Vagina (tissue), 2 donors: ENCODE measurements around the gene IFNA13. TPM values are rescaled to one million over a fixed set of nuclear protein-coding genes. Genes with fewer than 3 reads are reported as not detected.

ENCODE experiments used
- DNase-seq, 2 donors: peaks; one replicate each; pipeline ENCODE4 v3.0.0-alpha.2; 2017; ENCODE audit errors: extremely low spot score in 2 of 2
- H3K27ac ChIP-seq: fragments of 200-600 bp; sonication (generic); one replicate; pipeline ENCODE4 v1.5.1; 2019
- H3K27me3 ChIP-seq: fragments of 200-600 bp; sonication (generic); one replicate; pipeline ENCODE4 v1.5.1; 2019
- H3K36me3 ChIP-seq, 2 donors: fragments of 200-600 bp; sonication (generic); one replicate each; pipeline ENCODE4 v1.5.1; 2017 to 2019
- H3K4me1 ChIP-seq: fragments of 200-600 bp; sonication (generic); one replicate; pipeline ENCODE4 v1.5.1; 2019
- H3K4me3 ChIP-seq, 2 donors: fragments of 200-600 bp; sonication (generic); 1 replicate in 1 of 2; 2 replicates in 1 of 2; pipeline ENCODE4 v1.5.1; 2016 to 2019
- H3K9me3 ChIP-seq: fragments of 200-600 bp; sonication (generic); one replicate; pipeline ENCODE4 v1.5.1; 2019
- POLR2A ChIP-seq, 2 donors: fragments of 450-650 bp; IDR thresholded peaks; one replicate each; pipeline ENCODE4 v1.6.1; 2017; ENCODE audit warnings: antibody characterized with exemption in 2 of 2, mild to moderate bottlenecking in 2 of 2, moderate library complexity in 2 of 2
- POLR2AphosphoS5 ChIP-seq, 2 donors: sonication (generic); formaldehyde crosslinking; IDR thresholded peaks; one replicate each; pipeline ENCODE4 v1.9.0; 2017; ENCODE audit warnings: antibody characterized with exemption in 2 of 2, mild to moderate bottlenecking in 2 of 2, low read depth in 1 of 2; ENCODE audit not compliant: insufficient read depth in 1 of 2
- intact Hi-C: fragments of 100-400 bp; cut with DNase I; formaldehyde crosslinking; loops from one replicate; pipeline ENCODE4 v1.15.1; 2023
- total RNA-seq: library from RNA; depleted of rRNA; stranded (reverse); fragments of >200 nt; gene quantifications from one replicate; pipeline ENCODE4 v1.2.3, GENCODE V29; 2016
- TF ChIP-seq, protein P1 (sequence below), 3 experiments: fragments of 450-650 bp in 2 of 3; fragments of 200-600 bp in 1 of 3; sonication (generic) in 1 of 3; IDR thresholded peaks; one replicate each; pipeline ENCODE4 v1.5.1; 2017 to 2019; ENCODE audit warnings: antibody characterized with exemption in 3 of 3, mild to moderate bottlenecking in 2 of 3, moderate library complexity in 2 of 3

The IFNA13 gene
- total RNA-seq, 1 donor from 2014 or later = not detected

DNA sequence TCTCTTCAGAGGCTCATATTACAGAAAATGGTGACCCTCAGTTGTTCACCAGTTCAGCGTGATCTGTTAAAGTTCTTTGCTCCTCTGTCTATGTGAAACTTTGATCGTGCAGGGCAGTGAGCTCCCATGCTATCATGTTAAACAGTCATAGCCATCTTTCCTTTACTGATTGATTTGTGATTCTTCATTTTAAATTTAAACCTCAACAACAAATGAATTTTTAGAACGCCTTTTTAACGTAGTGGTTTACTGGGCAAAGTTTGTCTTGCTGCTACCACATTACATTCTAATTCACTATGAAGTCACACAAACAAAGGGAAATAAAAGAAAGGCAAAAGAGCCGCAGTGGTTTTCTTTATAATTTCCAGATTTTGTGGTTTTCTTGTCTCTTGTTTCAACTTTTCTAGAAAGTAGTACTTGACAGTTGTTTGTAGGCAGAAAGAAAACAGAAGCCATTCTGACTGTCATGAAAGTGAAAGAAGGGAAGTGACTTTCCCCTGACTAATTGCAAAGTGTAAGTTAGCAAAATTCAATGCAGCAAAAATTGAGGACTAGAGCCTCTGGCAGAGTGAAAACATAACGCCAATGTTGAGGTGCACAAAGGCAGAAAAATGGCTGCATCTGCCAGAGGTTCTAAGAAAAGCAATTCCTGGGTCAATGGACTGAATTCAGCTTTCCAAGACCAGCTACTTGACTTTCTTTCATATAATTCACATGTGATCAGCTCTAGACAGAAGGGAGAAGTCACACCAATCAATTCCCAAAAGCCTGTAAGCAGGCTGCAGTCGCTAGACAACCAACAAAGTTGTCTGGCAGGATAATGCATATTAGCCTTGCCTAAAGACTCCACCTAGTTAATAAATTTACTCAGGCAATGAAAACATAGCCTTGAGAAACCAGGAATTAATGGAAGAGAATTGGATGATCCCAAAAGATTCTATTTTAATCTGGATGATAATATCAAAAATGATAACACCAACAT lies 10.1 kb downstream of the IFNA13 start:
- H3K9me3 ChIP-seq = no peaks in the 10 kb centered on the region
- intact Hi-C loops = no loop called here
- H3K4me3 ChIP-seq = no peak overlapping the region
- TF ChIP-seq POLR2A (IDR thresholded peaks at IDR 0.05) = no peak
- TF ChIP-seq POLR2AphosphoS5 (IDR thresholded peaks at IDR 0.05; ENCODE audit: insufficient read depth in 1 of 2, low read depth in 1 of 2) = no peak
- TF ChIP-seq, protein P1, sequence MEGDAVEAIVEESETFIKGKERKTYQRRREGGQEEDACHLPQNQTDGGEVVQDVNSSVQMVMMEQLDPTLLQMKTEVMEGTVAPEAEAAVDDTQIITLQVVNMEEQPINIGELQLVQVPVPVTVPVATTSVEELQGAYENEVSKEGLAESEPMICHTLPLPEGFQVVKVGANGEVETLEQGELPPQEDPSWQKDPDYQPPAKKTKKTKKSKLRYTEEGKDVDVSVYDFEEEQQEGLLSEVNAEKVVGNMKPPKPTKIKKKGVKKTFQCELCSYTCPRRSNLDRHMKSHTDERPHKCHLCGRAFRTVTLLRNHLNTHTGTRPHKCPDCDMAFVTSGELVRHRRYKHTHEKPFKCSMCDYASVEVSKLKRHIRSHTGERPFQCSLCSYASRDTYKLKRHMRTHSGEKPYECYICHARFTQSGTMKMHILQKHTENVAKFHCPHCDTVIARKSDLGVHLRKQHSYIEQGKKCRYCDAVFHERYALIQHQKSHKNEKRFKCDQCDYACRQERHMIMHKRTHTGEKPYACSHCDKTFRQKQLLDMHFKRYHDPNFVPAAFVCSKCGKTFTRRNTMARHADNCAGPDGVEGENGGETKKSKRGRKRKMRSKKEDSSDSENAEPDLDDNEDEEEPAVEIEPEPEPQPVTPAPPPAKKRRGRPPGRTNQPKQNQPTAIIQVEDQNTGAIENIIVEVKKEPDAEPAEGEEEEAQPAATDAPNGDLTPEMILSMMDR (IDR thresholded peaks at IDR 0.05) = no peak
- H3K36me3 ChIP-seq = no peaks in the 10 kb centered on the region
- DNase-seq = no peak
- H3K27me3 ChIP-seq = no peaks in the 10 kb centered on the region
- H3K4me1 ChIP-seq = no peaks in the 10 kb centered on the region
- no peak overlapping the region for H3K27ac ChIP-seq

GRCh38 chr9:21350787-21351186 lies 17.1 kb downstream of the IFNA13 start, which contains the start of gene IFNA6:
IFNA6 (minus strand) TSS chr9:21350887; CDS start chr9:21350887, 0 bp downstream.
- H3K27ac ChIP-seq = no peak within 1 kb of the TSS
- no peak within 1 kb of the TSS for H3K4me3 ChIP-seq
- H3K27me3 ChIP-seq = no peaks in the 10 kb centered on the region
- intact Hi-C loops = no loop called here
- H3K4me1 ChIP-seq = no peaks in the 10 kb centered on the region
- no peaks in the 10 kb centered on the region for H3K9me3 ChIP-seq
- TF ChIP-seq POLR2AphosphoS5 (IDR thresholded peaks at IDR 0.05; ENCODE audit: insufficient read depth in 1 of 2, low read depth in 1 of 2) = no peak
- no peaks in the 10 kb centered on the region for H3K36me3 ChIP-seq
- DNase-seq = no peak

- DNase-seq = no peak
- TF ChIP-seq POLR2A (IDR thresholded peaks at IDR 0.05) = no peak
- TF ChIP-seq, protein P1 (IDR thresholded peaks at IDR 0.05) = no peak
- TF ChIP-seq POLR2AphosphoS5 (IDR thresholded peaks at IDR 0.05; ENCODE audit: insufficient read depth in 1 of 2, low read depth in 1 of 2) = no peak
- intact Hi-C loops = loop anchor here (10.0 kb wide), 1 partner anchor 46 kb away; no protein-coding TSS in a partner anchor
- no peaks in the 10 kb centered on the region for H3K27me3 ChIP-seq
- no peaks in the 10 kb centered on the region for H3K36me3 ChIP-seq
- H3K4me3 ChIP-seq = no peak overlapping the region
- no peaks in the 10 kb centered on the region for H3K9me3 ChIP-seq
- no peak overlapping the region for H3K27ac ChIP-seq
- H3K4me1 ChIP-seq = no peaks in the 10 kb centered on the region
These were observed 19.4 kb downstream of the IFNA13 start for GRCh38 chr9:21348430-21348970.

GRCh38 chr9:21340735-21341134 lies 27.1 kb downstream of the IFNA13 start:
- intact Hi-C loops = loop anchor here (10.0 kb wide), 1 partner anchor 54 kb away; no protein-coding TSS in a partner anchor
- TF ChIP-seq POLR2AphosphoS5 (IDR thresholded peaks at IDR 0.05; ENCODE audit: insufficient read depth in 1 of 2, low read depth in 1 of 2) (no peak), POLR2A (IDR thresholded peaks at IDR 0.05) (no peak)
- TF ChIP-seq, protein P1 (IDR thresholded peaks at IDR 0.05) = no peak

GRCh38 chr9:21336457-21336856 lies 31.4 kb downstream of the IFNA13 start:
- Histone ChIP-seq H3K36me3 (no peaks in the 10 kb centered on the region), H3K4me1 (peaks cover 30% of the 10 kb centered on the region), H3K27me3 (no peaks in the 10 kb centered on the region), H3K4me3 (no peak overlapping the region), H3K9me3 (no peaks in the 10 kb centered on the region), H3K27ac (no peak overlapping the region)
- no peak for TF ChIP-seq POLR2A (IDR thresholded peaks at IDR 0.05)
- TF ChIP-seq POLR2AphosphoS5 (IDR thresholded peaks at IDR 0.05; ENCODE audit: insufficient read depth in 1 of 2, low read depth in 1 of 2) = no peak
- TF ChIP-seq, protein P1 (IDR thresholded peaks at IDR 0.05) = no peak
- intact Hi-C loops = loop anchor here (10.0 kb wide), 1 partner anchor 468 kb away; the partner anchor contains the start of gene MTAP
- DNase-seq = no peak

More at GRCh38 chr9:21340735-21341134, 27.1 kb downstream of the IFNA13 start:
- DNase-seq = no peak
- H3K4me3 ChIP-seq = no peak overlapping the region
- H3K9me3 ChIP-seq = no peaks in the 10 kb centered on the region
- H3K27me3 ChIP-seq = no peaks in the 10 kb centered on the region
- H3K4me1 ChIP-seq = no peaks in the 10 kb centered on the region
- no peak overlapping the region for H3K27ac ChIP-seq
- no peaks in the 10 kb centered on the region for H3K36me3 ChIP-seq
